Measurements from ENCODE around the gene LBX1. TPM values are rescaled to one million over a fixed set of nuclear protein-coding genes. Genes with fewer than 3 reads are reported as not detected.

Gene LBX1
- total and polyA plus RNA-seq, 5 experiments from 2014 or later: not detected

DNA sequence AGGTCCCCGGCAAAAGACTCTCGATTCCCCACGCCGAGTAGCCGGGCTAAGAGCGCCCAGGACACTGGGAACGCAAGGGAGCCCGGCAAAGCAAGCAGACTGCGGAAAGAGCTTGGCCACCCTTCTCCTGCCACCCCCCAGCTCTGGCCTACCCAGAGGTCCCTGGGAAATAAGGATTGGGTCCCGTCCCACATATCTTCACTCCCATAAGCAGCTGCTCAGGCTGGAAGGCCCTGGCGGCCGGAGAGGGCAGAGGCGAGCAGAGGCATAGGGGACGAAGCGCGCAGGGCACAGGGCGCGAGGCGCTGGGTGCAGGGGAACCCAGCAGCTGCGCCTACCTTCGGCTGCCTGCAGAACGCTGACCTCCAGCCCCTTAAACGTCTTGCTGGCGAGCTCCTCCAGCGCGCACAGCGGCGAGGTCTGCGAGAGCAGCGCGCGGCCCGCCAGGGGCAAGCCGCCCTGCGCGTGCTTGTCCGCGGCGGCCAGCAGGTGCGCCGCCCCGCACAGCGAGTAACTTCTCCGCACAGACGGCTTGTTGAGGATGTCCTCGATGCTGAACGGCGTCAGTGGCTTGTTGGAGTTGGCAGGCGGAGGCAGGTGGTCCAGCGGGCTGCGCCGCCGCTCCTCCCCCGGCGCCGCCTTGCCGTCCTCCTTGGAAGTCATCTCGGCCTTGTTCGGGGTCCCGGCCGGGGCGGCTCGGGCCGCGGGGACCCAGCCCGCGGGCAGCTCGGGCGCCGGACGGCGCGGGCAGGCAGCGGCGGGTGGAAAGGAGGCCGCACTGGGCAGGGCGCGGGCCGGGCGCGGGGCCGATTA lies 904 bp downstream of the LBX1 start:
- H3K4me1 Mint-ChIP-seq: peaks cover 24 to 61% (median 42%) of the 10 kb centered on the region in 4 donors
- ATAC-seq (peak; percentile 11 to 15), DNase-seq (no peak)
- H3K27me3 Mint-ChIP-seq: peaks cover 51 to 95% (median 69%) of the 10 kb centered on the region in 5 donors
- peak overlapping the region; percentile 54 to 81 (median 75) for H3K4me3 Mint-ChIP-seq
- no peak overlapping the region for H3K27ac Mint-ChIP-seq
- POLR2A ChIA-PET: no interaction called here
- H3K9me3 Mint-ChIP-seq: peaks cover 0 to 2% (median 0%) of the 10 kb centered on the region in 9 donors
- H3K36me3 Mint-ChIP-seq: peaks cover 0 to 4% (median 3%) of the 10 kb centered on the region in 3 donors

DNA sequence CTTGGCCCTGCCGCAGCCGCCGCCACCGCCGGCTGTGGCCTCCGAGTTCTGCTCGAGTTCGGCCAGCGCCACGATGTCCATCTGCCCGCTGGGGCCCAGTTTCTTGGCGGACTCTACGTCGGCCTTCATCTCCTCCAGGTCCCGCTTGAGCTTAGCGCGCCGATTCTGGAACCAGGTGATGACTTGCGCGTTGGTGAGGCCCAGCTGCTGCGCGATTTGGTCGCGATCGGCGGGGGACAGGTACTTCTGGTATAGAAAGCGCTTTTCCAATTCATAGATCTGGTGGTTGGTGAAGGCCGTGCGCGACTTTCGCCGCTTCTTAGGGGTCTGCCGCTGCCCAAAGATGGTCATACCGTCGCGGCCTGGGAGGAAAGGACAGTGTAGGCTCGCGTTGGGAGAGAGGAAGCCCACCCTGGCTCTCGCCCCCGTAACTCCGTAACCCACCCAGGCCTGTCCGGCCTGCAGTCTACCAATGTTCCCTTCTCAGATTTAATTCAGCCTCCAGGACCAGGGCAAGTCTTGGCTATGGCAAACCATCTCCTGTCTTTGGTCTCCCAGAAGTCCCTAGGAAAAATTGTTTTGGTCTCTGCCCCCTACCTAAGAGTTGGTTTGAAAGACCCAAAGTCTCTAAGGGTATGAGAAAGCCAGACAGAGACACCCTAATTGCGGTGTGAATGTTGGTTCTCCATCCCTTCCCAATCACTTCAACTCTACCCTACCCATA lies 1.7 kb downstream of the LBX1 start:
- DNase-seq (no peak), ATAC-seq (no peak)
- Mint-ChIP-seq H3K36me3 (peaks cover 0 to 4% (median 3%) of the 10 kb centered on the region in 3 donors), H3K9me3 (peaks cover 0 to 2% (median 0%) of the 10 kb centered on the region in 9 donors), H3K4me3 (peak overlapping the region; percentile 54 to 81 (median 75)), H3K27me3 (peaks cover 49 to 92% (median 67%) of the 10 kb centered on the region in 5 donors), H3K4me1 (peaks cover 27 to 67% (median 48%) of the 10 kb centered on the region in 4 donors), H3K27ac (no peak overlapping the region)
- POLR2A ChIA-PET: no interaction called here

DNA sequence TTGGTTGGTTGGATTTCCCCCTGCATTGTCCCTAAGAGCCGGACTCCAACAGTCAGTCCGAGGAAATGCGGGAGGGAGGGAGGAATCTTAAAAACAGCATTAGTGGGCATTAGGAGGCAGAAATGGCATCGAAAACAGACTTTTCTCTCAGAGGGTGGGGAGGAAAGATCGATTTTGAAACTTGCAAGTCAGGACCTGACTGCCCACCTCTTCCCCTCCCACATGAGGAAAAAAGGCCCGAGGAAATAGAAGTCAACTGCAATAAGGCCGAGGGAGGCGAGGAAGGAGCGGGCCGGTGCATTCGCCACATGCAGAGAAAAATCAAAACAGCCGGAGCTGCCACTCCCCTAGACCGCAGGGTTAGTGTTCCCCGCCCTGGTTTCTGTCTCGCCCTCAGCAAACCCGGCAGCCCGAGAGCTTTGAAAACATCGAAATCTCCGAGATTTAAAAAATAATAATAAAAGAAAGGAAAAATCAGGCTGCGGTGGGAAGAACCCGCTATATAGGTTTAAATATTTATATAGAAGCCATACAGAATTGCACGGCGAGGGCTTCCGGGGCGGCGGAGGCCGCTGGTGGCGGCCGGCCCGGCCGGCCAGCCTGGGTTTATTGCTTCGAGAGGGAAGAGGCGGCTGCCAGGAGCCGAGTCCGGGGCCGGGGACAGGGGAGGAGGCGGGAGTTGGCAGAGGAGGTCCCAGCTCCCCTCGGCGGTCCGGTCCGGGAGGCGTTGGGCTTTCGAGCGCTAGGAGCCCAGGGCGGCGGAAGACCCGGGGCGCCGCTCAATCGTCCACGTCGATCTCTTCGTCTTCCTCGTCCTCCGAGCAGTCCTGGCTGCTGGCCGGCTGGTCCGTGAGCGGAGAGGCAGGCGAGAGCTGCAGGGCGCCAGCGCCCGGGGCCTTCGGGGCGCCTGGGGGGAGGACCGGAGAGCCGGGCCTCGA lies 2.5 kb downstream of the LBX1 start:
- POLR2A ChIA-PET: no interaction called here
- Mint-ChIP-seq H3K36me3 (peaks cover 0 to 4% (median 3%) of the 10 kb centered on the region in 3 donors), H3K27ac (no peak overlapping the region), H3K27me3 (peaks cover 45 to 92% (median 66%) of the 10 kb centered on the region in 5 donors), H3K9me3 (peaks cover 0 to 2% (median 0%) of the 10 kb centered on the region in 9 donors), H3K4me3 (peak overlapping the region; percentile 68 to 90 (median 81)), H3K4me1 (peaks cover 26 to 71% (median 51%) of the 10 kb centered on the region in 4 donors)
- ATAC-seq (peak; percentile 31 to 42), DNase-seq (no peak)

DNA sequence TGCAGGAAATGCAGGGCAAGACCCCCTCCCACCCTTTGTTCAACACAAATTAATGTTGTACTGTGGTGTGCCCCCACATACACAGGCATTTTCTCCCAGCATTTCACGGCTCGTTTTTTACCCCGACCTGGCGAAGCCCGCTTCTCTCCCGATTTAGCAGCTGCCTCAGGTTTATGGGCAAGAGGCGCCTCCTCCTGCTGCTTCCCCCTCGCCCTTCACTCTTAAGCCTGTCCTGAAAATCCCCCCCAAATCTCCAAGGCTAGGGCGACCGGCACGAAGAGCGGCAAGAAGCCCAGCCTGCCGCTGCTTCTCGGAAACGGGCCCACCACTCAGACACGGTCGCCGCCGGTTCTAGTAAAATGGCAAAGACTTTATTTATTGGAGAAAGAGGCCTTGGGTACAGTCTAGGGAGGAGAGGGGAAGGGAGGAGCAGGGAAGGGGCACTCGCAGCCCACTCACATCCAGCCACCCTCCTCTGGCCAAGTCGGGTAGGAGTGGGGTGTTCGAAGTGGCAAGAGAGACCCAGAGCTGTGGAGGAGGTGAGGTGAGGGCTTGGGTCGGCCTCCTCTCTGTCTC lies 3.3 kb downstream of the LBX1 start:
- POLR2A ChIA-PET: no interaction called here
- Mint-ChIP-seq H3K27ac (no peak overlapping the region), H3K9me3 (peaks cover 0 to 2% (median 0%) of the 10 kb centered on the region in 9 donors), H3K4me3 (peak overlapping the region; percentile 68 to 90 (median 81)), H3K36me3 (peaks cover 0 to 4% (median 3%) of the 10 kb centered on the region in 3 donors), H3K27me3 (peaks cover 43 to 92% (median 65%) of the 10 kb centered on the region in 5 donors), H3K4me1 (peaks cover 26 to 71% (median 50%) of the 10 kb centered on the region in 4 donors)
- DNase-seq (no peak), ATAC-seq (no peak)

DNA sequence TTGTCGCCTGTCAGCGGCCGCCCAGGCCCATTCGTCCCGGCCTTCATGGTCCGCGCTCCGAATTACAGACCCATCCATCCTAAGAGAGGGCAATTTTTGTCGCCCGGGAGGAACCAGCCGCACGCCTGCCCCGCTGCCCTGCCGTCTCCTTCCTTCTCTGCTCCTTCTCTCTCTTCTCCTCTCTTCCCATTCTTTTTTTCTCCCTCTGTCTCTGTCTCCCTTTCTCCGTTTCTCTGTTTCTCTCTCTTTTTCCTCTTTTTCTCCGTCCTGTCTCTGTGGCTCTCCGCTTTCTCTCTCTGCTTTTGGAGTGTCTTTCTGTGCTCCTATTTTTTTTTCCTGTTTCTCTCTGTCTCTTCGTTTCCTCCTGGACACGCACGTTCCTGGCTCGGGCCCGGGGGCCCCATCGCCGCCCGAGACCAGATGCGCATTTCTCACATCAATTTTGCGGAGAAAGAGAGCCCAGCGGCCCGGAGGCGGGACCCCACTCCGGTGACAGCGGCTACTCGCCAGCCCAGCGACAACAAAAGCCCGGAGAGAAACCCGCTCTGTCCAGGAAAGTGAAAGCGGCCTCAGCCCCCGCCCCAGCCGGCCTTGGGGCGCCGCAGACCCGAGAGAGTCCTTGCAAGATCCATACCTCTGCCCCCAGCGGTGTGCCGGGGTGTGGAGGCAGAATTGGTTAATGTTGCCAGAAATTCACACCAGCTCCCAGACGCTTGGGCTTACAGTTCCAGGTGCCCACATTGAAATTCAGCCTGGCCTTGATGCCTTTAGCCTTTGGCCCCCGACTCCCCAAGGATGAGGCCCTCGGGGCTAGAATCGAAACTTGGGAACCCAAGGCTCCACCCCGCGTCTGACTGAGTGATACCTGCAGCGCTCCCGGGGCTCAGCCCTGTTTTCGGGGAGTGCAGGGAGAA lies 4.1 kb downstream of the LBX1 start:
- H3K4me1 Mint-ChIP-seq: peaks cover 26 to 65% (median 47%) of the 10 kb centered on the region in 4 donors
- ATAC-seq: no peak
- peak overlapping the region; percentile 30 to 90 (median 74) for H3K4me3 Mint-ChIP-seq

DNA sequence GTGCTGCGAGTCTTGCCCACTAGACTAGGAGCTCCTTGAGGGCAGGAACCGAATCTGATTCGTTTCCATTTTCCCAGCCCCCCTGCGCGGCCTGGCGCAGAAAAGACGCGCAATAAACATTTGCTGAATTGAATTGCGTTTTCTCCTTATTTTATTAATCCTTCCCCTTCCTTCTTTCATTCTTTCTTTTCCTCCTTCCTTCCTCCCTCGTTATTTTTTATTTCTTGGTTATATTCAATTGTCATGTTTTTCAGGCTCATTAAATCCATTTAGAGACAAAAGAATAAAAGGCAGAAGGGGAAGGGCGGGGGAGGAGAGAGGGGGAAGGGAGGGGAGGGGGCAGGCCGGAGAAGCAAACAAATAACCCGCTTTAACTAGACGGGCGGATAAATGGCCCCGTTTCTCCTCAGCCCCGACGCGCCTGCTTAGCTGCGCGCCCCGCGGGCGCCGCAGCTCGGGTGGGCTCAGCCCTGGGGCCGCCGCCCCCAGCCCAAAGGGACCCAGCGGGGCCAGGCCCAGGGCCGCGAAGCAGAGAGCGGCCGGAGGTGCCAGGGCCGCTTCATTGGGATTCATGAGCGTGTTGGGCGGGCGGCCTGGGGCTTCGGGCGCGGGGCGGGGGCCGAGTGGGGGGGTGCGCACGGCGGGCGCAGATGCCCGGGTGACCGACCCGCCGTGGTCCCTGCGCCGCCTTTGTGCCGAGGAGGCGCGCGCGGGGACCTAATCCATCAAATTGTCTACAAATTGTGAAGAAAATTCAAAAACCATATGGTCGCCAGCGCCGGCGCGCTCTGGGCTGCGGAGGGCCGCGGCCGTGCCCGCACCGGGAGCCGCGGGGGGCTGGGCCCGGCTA lies 5.0 kb downstream of the LBX1 start:
- peaks cover 0 to 4% (median 3%) of the 10 kb centered on the region in 3 donors for H3K36me3 Mint-ChIP-seq
- peaks cover 25 to 60% (median 45%) of the 10 kb centered on the region in 4 donors for H3K4me1 Mint-ChIP-seq
- no peak for DNase-seq
- peaks cover 0 to 2% (median 0%) of the 10 kb centered on the region in 9 donors for H3K9me3 Mint-ChIP-seq
- H3K4me3 Mint-ChIP-seq: peak overlapping the region in 8 of 10 donors; percentile 4 to 79 (median 45)
- POLR2A ChIA-PET: no interaction called here
- no peak for ATAC-seq
- no peak overlapping the region for H3K27ac Mint-ChIP-seq
- peaks cover 49 to 93% (median 73%) of the 10 kb centered on the region in 5 donors for H3K27me3 Mint-ChIP-seq

More for the DNA sequence above, 4.1 kb downstream of the LBX1 start:
- no peak for DNase-seq
- POLR2A ChIA-PET: no interaction called here
- Mint-ChIP-seq H3K9me3 (peaks cover 0 to 2% (median 0%) of the 10 kb centered on the region in 9 donors), H3K27ac (peak overlapping the region in 1 of 10 donors; percentile 78), H3K36me3 (peaks cover 0 to 4% (median 3%) of the 10 kb centered on the region in 3 donors), H3K27me3 (peaks cover 42 to 92% (median 65%) of the 10 kb centered on the region in 5 donors)

DNA sequence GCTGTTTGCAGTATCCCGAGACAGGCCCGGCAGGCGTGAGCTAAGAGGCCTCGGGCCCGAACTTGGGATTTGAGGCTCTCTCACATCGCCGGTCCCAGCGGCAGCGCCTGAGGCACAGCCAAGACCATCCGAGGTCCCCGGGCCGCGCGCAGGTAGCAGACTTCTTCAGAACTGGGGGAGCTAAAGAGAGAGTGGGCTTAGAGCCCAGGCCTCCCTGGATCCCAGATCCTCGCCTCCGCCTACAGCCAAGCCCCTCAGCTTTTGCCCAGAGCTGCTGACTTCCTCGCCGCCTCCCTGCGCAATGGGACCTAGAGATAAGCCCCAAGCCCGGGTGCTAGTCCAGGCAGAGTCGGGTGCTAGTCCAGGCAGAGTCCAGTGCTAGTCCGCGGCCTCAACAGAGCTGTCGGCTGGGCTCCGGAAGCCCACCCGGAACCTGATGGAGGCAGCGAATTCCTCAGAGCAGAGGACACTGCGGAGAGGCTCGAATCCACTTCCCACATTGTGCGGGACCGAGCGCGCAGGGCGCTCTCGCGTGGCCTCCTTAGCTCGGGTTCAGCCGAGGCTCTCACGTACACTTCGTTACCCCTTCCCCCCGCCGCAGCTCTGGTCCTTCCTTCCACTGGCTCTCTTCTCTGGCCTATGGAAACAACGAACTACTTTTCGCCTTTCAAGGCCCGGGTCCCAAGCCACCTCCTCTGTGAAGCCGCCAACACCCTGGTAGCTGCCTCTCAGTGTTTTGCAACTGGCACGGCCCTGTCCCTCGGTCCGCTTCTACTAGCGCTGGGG lies 5.8 kb downstream of the LBX1 start:
- POLR2A ChIA-PET: no interaction called here
- Mint-ChIP-seq H3K4me3 (peak overlapping the region in 8 of 10 donors; percentile 7 to 70 (median 56)), H3K36me3 (peaks cover 0 to 4% (median 0%) of the 10 kb centered on the region in 3 donors), H3K4me1 (peaks cover 26 to 58% (median 45%) of the 10 kb centered on the region in 4 donors), H3K27ac (no peak overlapping the region), H3K9me3 (peaks cover 0 to 2% (median 0%) of the 10 kb centered on the region in 9 donors), H3K27me3 (peaks cover 52 to 94% (median 75%) of the 10 kb centered on the region in 5 donors)
- DNase-seq (no peak), ATAC-seq (no peak)

DNA sequence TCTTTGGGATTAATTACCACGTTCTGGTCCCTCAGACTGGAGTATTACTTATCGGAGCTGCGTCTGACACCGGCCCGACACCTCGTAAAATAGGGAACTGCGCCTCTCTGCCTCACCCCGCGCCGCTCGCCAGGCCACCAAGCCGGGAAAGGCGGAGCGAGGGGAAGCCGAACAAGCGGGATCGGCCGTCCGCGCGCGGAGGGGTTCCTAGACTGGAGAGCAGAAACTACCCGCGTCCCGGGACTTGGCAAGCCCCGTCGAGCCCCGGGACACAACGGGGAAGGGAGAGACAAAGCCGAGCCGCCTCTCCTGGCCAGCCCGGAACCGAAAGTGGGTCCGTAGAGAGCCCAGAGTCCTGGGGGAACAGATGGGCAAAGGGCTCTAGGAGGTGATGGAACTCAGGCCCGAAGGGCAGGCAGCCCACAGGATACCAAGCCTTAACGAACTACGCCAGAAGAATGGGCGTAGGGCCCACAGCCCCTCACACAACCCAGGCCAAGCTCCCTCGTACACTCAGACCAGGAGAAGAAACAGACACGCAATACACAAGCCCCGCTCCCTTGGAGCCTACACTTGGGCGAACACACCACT lies 6.5 kb downstream of the LBX1 start:
- POLR2A ChIA-PET: no interaction called here
- H3K4me1 Mint-ChIP-seq: peaks cover 24 to 56% (median 45%) of the 10 kb centered on the region in 4 donors

DNA sequence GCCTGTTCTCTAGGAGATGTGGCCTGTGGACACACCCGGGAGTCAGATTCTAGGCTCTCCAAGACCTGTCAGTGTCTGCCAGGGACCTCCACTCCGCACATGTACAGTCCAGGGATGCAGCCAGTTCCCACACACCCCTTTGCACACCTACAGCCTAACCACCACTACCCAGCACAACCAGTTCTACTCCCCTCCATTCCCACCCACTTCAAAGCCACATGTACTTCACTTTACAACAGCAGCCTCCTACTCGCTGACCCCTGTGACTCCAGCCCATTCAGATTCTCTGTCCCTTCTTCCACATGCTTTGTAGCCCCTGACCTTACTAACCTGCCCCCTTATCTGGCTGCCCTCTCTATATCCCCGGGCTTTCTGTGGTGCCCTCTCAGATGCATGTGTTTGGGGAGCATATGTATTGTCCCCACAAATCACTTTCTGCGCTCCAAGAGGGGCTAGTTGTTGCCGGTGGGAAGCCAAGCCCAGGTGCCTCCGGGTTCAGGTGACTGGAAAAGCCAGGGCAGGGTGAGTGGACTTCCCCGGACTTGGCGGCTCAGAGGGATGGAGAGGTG lies 7.2 kb downstream of the LBX1 start:
- Mint-ChIP-seq H3K36me3 (peaks cover 0 to 4% (median 0%) of the 10 kb centered on the region in 3 donors), H3K27me3 (peaks cover 46 to 94% (median 77%) of the 10 kb centered on the region in 5 donors), H3K9me3 (peaks cover 0 to 2% (median 0%) of the 10 kb centered on the region in 9 donors), H3K4me3 (peak overlapping the region in 5 of 10 donors; percentile 23 to 54 (median 38)), H3K27ac (peak overlapping the region in 1 of 10 donors; percentile 58), H3K4me1 (peaks cover 23 to 58% (median 46%) of the 10 kb centered on the region in 4 donors)
- POLR2A ChIA-PET: no interaction called here
- DNase-seq: no peak
- no peak for ATAC-seq

More for the DNA sequence above, 6.5 kb downstream of the LBX1 start:
- Mint-ChIP-seq H3K4me3 (peak overlapping the region in 9 of 10 donors; percentile 28 to 70 (median 54)), H3K9me3 (peaks cover 0 to 2% (median 0%) of the 10 kb centered on the region in 9 donors), H3K27ac (no peak overlapping the region), H3K36me3 (peaks cover 0 to 4% (median 0%) of the 10 kb centered on the region in 3 donors), H3K27me3 (peaks cover 49 to 94% (median 77%) of the 10 kb centered on the region in 5 donors)
- peak in 1 of 2 donors; percentile 17 for ATAC-seq
- DNase-seq: no peak
